Activated CD8-positive, alpha-beta memory T cell treated with anti-CD3 and anti-CD28 coated beads, Interleukin-2, amount 50 U/mL, for 24 hours (primary cell): ENCODE results near the gene ATP7B.

Source experiments
- DNase-seq: peaks from one replicate; pipeline ENCODE4 v3.0.0-alpha.2; 2020; ENCODE audit errors: extremely low read depth

ATP7B gene

DNA sequence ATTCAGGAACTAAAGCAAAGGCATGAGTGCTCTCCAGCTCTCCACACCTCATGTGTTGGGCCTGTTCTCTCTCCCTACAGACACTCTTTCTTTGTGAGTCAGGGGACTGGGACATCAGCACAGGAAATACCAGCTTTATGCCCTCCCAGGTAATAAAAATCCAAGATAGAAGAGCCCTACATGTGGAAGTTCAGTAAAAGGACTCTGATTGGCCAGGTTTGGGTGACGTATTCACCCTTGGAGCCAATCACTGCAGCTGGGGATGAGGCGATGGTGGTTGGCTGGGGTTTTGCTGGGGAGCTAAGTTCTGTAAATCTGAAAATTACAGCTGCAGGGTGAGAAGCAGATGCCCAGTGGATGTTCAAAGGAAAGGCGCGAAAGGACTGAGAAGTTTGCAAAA is 117.0 kb downstream of the ATP7B start:
- DNase-seq, result no peak

DNA sequence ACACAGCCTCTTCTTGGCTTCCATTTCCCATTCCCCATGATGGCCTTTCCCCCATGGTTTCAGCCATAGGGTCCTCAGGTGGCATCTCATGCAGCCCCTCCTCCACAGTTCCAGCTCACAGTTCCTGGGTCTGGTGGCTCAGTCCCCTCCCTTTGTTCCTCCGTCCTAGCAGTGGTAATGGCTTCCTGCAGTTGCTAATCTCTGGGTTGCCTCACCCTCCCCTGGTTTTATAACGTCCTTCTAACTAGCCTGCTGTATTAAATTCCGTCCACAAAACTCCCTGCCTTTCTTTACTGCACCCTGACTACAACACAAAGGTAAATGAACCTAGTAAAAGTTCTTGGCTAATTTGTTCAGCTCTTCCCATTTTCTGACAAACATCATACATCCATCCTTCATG is 118.6 kb downstream of the ATP7B start:
- DNase-seq, result no peak

DNA sequence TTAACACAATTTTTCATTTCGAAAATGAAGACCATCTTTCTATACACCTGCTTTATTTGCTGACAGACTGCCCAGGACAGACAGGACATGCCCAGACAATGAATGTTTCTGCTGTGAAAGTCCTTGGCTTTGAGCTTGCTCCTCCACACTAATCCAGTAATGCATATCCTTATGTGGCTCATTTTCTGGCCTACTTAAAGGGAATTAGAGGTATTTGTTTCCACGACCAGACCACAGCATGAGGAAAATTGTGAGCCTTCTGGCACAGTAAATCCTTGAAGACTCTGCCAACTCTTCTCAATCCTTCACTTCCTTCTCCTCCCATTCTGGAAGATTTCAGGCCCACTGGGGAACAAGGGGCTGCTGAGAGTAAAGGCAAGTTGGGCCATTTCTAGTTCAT is 123.8 kb downstream of the ATP7B start:
- DNase-seq, result no peak

DNA sequence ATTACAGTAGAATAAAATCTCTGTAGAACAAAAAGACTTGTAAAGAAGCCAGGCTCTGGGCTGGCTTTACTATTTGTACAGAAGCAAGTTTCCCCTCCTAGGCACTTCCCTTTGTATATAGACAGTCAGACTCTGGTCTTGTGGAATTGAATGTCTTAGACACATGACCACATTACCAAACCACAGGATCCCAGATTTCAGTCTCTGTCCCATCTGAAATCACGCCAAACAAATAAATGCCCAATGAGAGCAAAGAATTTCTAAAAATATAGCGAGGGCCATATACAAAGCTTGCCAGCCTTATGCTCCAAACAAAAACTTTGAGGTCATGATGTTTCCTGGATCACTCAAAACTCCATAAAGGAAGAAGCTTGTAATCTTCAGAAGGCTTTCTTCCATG is 125.6 kb downstream of the ATP7B start:
- DNase-seq, result no peak

DNA sequence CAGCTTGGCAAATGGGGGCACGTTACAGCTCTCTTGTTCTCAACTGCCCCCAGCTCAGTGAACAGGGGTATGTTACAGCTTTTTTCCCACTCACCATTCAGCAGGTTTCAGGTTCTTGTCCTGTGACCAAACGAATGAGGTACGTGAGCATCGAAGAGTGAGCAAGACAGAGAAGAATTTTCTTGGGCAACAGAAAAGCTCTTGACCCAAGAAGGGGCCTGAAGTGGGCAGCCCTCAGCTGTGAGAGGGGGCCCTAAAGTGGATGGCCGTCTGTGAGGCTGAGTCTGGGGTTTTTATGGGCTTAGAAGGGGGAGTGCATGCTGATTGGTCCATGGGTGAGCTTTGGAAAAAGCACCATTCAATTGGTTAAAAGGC is 128.0 kb downstream of the ATP7B start:
- no peak for DNase-seq
